Measurements from ENCODE around the gene SLC7A5. TPM values are rescaled to one million over a fixed set of nuclear protein-coding genes. Genes with fewer than 3 reads are reported as not detected.
"Not testable (repeated sequence)": the region's sequence is repeated elsewhere in the genome, so short reads cannot be mapped to it uniquely, and the experiment has no call there.

SLC7A5 gene
- total RNA-seq, 2 experiments from 2014 or later = 337 to 354 TPM

GRCh38 chr16:87904963-87905362 lies 35.7 kb upstream of the SLC7A5 start:
- CTCF ChIA-PET = interaction anchor here (0.6 to 4.2 kb wide), 4 partner anchors 33 to 141 kb away, joined by 3 to 18 read pairs (median 6); no protein-coding TSS in a partner anchor
- H3K27ac Mint-ChIP-seq, POLR2A ChIA-PET: not testable (repeated sequence)

GRCh38 chr16:87900489-87900888 lies 31.2 kb upstream of the SLC7A5 start:
- H3K27ac Mint-ChIP-seq; H3K27me3 Mint-ChIP-seq; intact Hi-C loops (cut with DNase I, micrococcal nuclease); DNase-seq; H3K36me3 Mint-ChIP-seq (ENCODE audit: low read depth); POLR2A ChIA-PET; ATAC-seq; H3K9me3 Mint-ChIP-seq (ENCODE audit: low read depth); H3K4me3 Mint-ChIP-seq: not testable (repeated sequence)
- CTCF ChIA-PET = interaction anchor here (1.0 to 3.2 kb wide), 5 partner anchors 8 to 51 kb away, joined by 4 to 10 read pairs (median 4); no protein-coding TSS in a partner anchor
- peaks cover 51% of the 10 kb centered on the region for H3K4me1 Mint-ChIP-seq

More at GRCh38 chr16:87904963-87905362, 35.7 kb upstream of the SLC7A5 start:
- H3K27me3 Mint-ChIP-seq; ATAC-seq; H3K36me3 Mint-ChIP-seq (ENCODE audit: low read depth); H3K9me3 Mint-ChIP-seq (ENCODE audit: low read depth); intact Hi-C loops (cut with DNase I, micrococcal nuclease); DNase-seq; H3K4me3 Mint-ChIP-seq: not testable (repeated sequence)
- H3K4me1 Mint-ChIP-seq = peaks cover 34% of the 10 kb centered on the region

- ChIA-PET POLR2A (interaction anchor here (0.7 to 3.2 kb wide), 4 partner anchors 28 to 43 kb away, joined by 3 to 46 read pairs (median 3); partner anchors contain the start of gene SLC7A5), CTCF (interaction anchor here (1.0 to 5.5 kb wide), 5 partner anchors 12 to 119 kb away, joined by 3 to 64 read pairs (median 11); no protein-coding TSS in a partner anchor)
- peaks cover 63% of the 10 kb centered on the region for H3K4me1 Mint-ChIP-seq
- peak overlapping the region; percentile 73 for H3K4me3 Mint-ChIP-seq
- peak; percentile 58 for ATAC-seq
- H3K27me3 Mint-ChIP-seq = no peaks in the 10 kb centered on the region
- intact Hi-C loops (cut with DNase I, micrococcal nuclease) = loop anchor here in 1 of 2 experiments (1.0 to 5.0 kb wide), 3 partner anchors 45 to 406 kb away; partner anchors contain the start of gene ZCCHC14
- peak overlapping the region; percentile 99 for H3K27ac Mint-ChIP-seq
- no peaks in the 10 kb centered on the region for H3K9me3 Mint-ChIP-seq (ENCODE audit: low read depth)
- peaks cover 4% of the 10 kb centered on the region for H3K36me3 Mint-ChIP-seq (ENCODE audit: low read depth)
- peak; percentile 81 for DNase-seq
These were observed 28.5 kb upstream of the SLC7A5 start for GRCh38 chr16:87897521-87898505.

- ChIA-PET POLR2A (interaction anchor here (0.6 to 3.2 kb wide), 4 partner anchors 22 to 42 kb away, joined by 3 to 46 read pairs (median 4); partner anchors contain the start of gene SLC7A5), CTCF (interaction anchor here (1.0 to 5.5 kb wide), 6 partner anchors 13 to 513 kb away, joined by 3 to 64 read pairs (median 9); partner anchors contain the start of gene FBXO31)
- peaks cover 56% of the 10 kb centered on the region for H3K4me1 Mint-ChIP-seq
- ATAC-seq; H3K36me3 Mint-ChIP-seq (ENCODE audit: low read depth); H3K27me3 Mint-ChIP-seq; H3K9me3 Mint-ChIP-seq (ENCODE audit: low read depth): not testable (repeated sequence)
- H3K27ac Mint-ChIP-seq = peak overlapping the region; percentile 99
- intact Hi-C loops (cut with DNase I, micrococcal nuclease) = loop anchor here in 1 of 2 experiments (1.0 to 5.0 kb wide), 3 partner anchors 44 to 405 kb away; partner anchors contain the start of gene ZCCHC14
- peak; percentile 25 for DNase-seq
- peak overlapping the region; percentile 73 for H3K4me3 Mint-ChIP-seq
These were observed 27.7 kb upstream of the SLC7A5 start for GRCh38 chr16:87896924-87897520.

GRCh38 chr16:87896176-87896890 lies 27.0 kb upstream of the SLC7A5 start:
- DNase-seq (peak; percentile 48), ATAC-seq (peak; percentile 3)
- intact Hi-C loops (cut with DNase I, micrococcal nuclease) = loop anchor here in 1 of 2 experiments (5.0 kb wide), 2 partner anchors 86 to 404 kb away; partner anchors contain the start of gene ZCCHC14
- Mint-ChIP-seq H3K27ac (peak overlapping the region; percentile 99), H3K4me1 (peaks cover 56% of the 10 kb centered on the region), H3K4me3 (peak overlapping the region; percentile 73)
- not testable (repeated sequence) for H3K27me3 Mint-ChIP-seq; H3K9me3 Mint-ChIP-seq (ENCODE audit: low read depth); H3K36me3 Mint-ChIP-seq (ENCODE audit: low read depth)
- POLR2A ChIA-PET = interaction anchor here (0.6 to 3.2 kb wide), 8 partner anchors 12 to 117 kb away, joined by 3 to 46 read pairs (median 8); partner anchors contain the start of gene SLC7A5
- CTCF ChIA-PET = interaction anchor here (0.6 to 5.5 kb wide), 12 partner anchors 13 to 512 kb away, joined by 3 to 64 read pairs (median 4); partner anchors contain the start of genes BANP and FBXO31

- H3K27me3 Mint-ChIP-seq = no peaks in the 10 kb centered on the region
These were observed 26.4 kb upstream of the SLC7A5 start for GRCh38 chr16:87895641-87896141.

GRCh38 chr16:87894005-87894404 lies 24.7 kb upstream of the SLC7A5 start:
- POLR2A ChIA-PET = interaction anchor here (0.7 kb wide), 1 partner anchor 1204 kb away, joined by 4 read pairs; no protein-coding TSS in a partner anchor
- CTCF ChIA-PET = interaction anchor here (0.7 to 5.5 kb wide), 4 partner anchors 8 to 115 kb away, joined by 3 to 64 read pairs (median 4); no protein-coding TSS in a partner anchor
- Mint-ChIP-seq H3K27ac (peak overlapping the region; percentile 14), H3K4me1 (peaks cover 57% of the 10 kb centered on the region)
- not testable (repeated sequence) for ATAC-seq; H3K9me3 Mint-ChIP-seq (ENCODE audit: low read depth); H3K4me3 Mint-ChIP-seq; H3K36me3 Mint-ChIP-seq (ENCODE audit: low read depth); H3K27me3 Mint-ChIP-seq
- DNase-seq = peak; percentile 3
- intact Hi-C loops (cut with DNase I, micrococcal nuclease) = loop anchor here (2.0 kb wide), 2 partner anchors 15 to 501 kb away; partner anchors contain the start of gene MAP1LC3B (in 1 of the 2)

More at GRCh38 chr16:87895641-87896141, 26.4 kb upstream of the SLC7A5 start:
- intact Hi-C loops (cut with DNase I, micrococcal nuclease) = loop anchor here (1.0 to 5.0 kb wide), 9 partner anchors 13 to 503 kb away; partner anchors contain the start of genes BANP (in 1 of the 2), MAP1LC3B (in 1 of the 2) and ZCCHC14 (in 1 of the 2)
- H3K36me3 Mint-ChIP-seq (ENCODE audit: low read depth) = peaks cover 4% of the 10 kb centered on the region
- POLR2A ChIA-PET = interaction anchor here (0.6 to 3.2 kb wide), 9 partner anchors 13 to 141 kb away, joined by 3 to 46 read pairs (median 7); partner anchors contain the start of gene SLC7A5
- H3K9me3 Mint-ChIP-seq (ENCODE audit: low read depth) = no peaks in the 10 kb centered on the region
- ATAC-seq = peak; percentile 91
- CTCF ChIA-PET = interaction anchor here (0.6 to 5.5 kb wide), 12 partner anchors 14 to 512 kb away, joined by 3 to 64 read pairs (median 3); partner anchors contain the start of genes BANP and FBXO31
- peak overlapping the region; percentile 99 for H3K27ac Mint-ChIP-seq
- peak; percentile 95 for DNase-seq
- H3K4me1 Mint-ChIP-seq = peaks cover 56% of the 10 kb centered on the region
- H3K4me3 Mint-ChIP-seq = peak overlapping the region; percentile 44

- no peak for ATAC-seq
These were observed 22.5 kb upstream of the SLC7A5 start for GRCh38 chr16:87891764-87892163.

GRCh38 chr16:87889762-87890161 lies 20.5 kb upstream of the SLC7A5 start:
- H3K27ac Mint-ChIP-seq; H3K36me3 Mint-ChIP-seq (ENCODE audit: low read depth); intact Hi-C loops (cut with DNase I, micrococcal nuclease); POLR2A ChIA-PET; H3K9me3 Mint-ChIP-seq (ENCODE audit: low read depth); H3K4me3 Mint-ChIP-seq; H3K27me3 Mint-ChIP-seq: not testable (repeated sequence)
- peak; percentile 81 for ATAC-seq
- peak; percentile 83 for DNase-seq
- CTCF ChIA-PET = interaction anchor here (0.7 to 1.2 kb wide), 2 partner anchors 29 to 40 kb away, joined by 3 read pairs; no protein-coding TSS in a partner anchor
- H3K4me1 Mint-ChIP-seq = peaks cover 20% of the 10 kb centered on the region

More at GRCh38 chr16:87891764-87892163, 22.5 kb upstream of the SLC7A5 start:
- H3K4me3 Mint-ChIP-seq = no peak overlapping the region
- peak; percentile 3 for DNase-seq
- H3K36me3 Mint-ChIP-seq (ENCODE audit: low read depth) = no peaks in the 10 kb centered on the region
- CTCF ChIA-PET = interaction anchor here (1.0 kb wide), 1 partner anchor 113 kb away, joined by 3 read pairs; no protein-coding TSS in a partner anchor
- intact Hi-C loops (cut with DNase I, micrococcal nuclease) = no loop called here
- H3K27ac Mint-ChIP-seq = no peak overlapping the region
- peaks cover 40% of the 10 kb centered on the region for H3K4me1 Mint-ChIP-seq
- peaks cover 3% of the 10 kb centered on the region for H3K9me3 Mint-ChIP-seq (ENCODE audit: low read depth)
- H3K27me3 Mint-ChIP-seq = no peaks in the 10 kb centered on the region
- POLR2A ChIA-PET = no interaction called here

GRCh38 chr16:87888346-87888745 lies 19.0 kb upstream of the SLC7A5 start:
- intact Hi-C loops (cut with DNase I, micrococcal nuclease); DNase-seq; H3K4me1 Mint-ChIP-seq; H3K9me3 Mint-ChIP-seq (ENCODE audit: low read depth); POLR2A ChIA-PET; H3K36me3 Mint-ChIP-seq (ENCODE audit: low read depth); H3K27me3 Mint-ChIP-seq; H3K27ac Mint-ChIP-seq; H3K4me3 Mint-ChIP-seq; ATAC-seq: not testable (repeated sequence)
- CTCF ChIA-PET = interaction anchor here (1.2 kb wide), 1 partner anchor 13 kb away, joined by 4 read pairs; no protein-coding TSS in a partner anchor

Data from activated CD4-positive, alpha-beta T cell treated with anti-CD3 and anti-CD28 coated beads for 36 hours (primary cell).